Astrocyte (in vitro differentiated cells and primary cell): ENCODE data around the gene RNF212. TPM values are rescaled to one million over a fixed set of nuclear protein-coding genes. Genes with fewer than 3 reads are reported as not detected.

Experiments
- DNase-seq: peaks from one replicate; pipeline ENCODE4 v3.0.0-alpha.2; 2010; ENCODE audit warnings: low read depth
- FAIRE-seq: peaks from 2 replicates; lab custom pipeline; 2011; peaks lifted over from hg19 to GRCh38; lab: Jason Lieb, UNC
- H2AFZ ChIP-seq: 2 replicates; pipeline ENCODE4 v1.6.0; 2012; ENCODE audit warnings: low read depth, low read length, inconsistent platforms
- H3K27ac ChIP-seq: 2 replicates; pipeline ENCODE4 v1.5.1; 2011; ENCODE audit warnings: low read depth, low read length, inconsistent platforms
- H3K27me3 ChIP-seq: 2 replicates; pipeline ENCODE4 v1.6.0; 2011; ENCODE audit warnings: low read length, inconsistent platforms; ENCODE audit not compliant: insufficient read depth
- H3K36me3 ChIP-seq: 2 replicates; pipeline ENCODE4 v1.5.1; 2011; ENCODE audit warnings: low read length, inconsistent platforms; ENCODE audit not compliant: insufficient read depth
- H3K4me1 ChIP-seq: 2 replicates; pipeline ENCODE4 v1.5.1; 2011; ENCODE audit warnings: low read length, inconsistent platforms; ENCODE audit not compliant: insufficient read depth
- H3K4me2 ChIP-seq: 2 replicates; pipeline ENCODE4 v1.6.0; 2012; ENCODE audit warnings: low read length, inconsistent platforms
- H3K4me3 ChIP-seq: 2 replicates; pipeline ENCODE4 v1.5.1; 2011; ENCODE audit warnings: low read depth, mild to moderate bottlenecking, low read length, inconsistent platforms; ENCODE audit not compliant: insufficient read depth
- H3K79me2 ChIP-seq: 2 replicates; pipeline ENCODE4 v1.6.0; 2012; ENCODE audit warnings: mild to moderate bottlenecking, low read length, inconsistent platforms; ENCODE audit not compliant: insufficient read depth
- H3K9ac ChIP-seq: 2 replicates; pipeline ENCODE4 v1.6.0; 2012; ENCODE audit warnings: mild to moderate bottlenecking, low read length, inconsistent platforms
- H3K9me3 ChIP-seq: 2 replicates; pipeline ENCODE4 v1.5.1; 2012; ENCODE audit warnings: low read depth, mild to moderate bottlenecking, low read length, inconsistent platforms; ENCODE audit not compliant: insufficient read depth
- H4K20me1 ChIP-seq: 2 replicates; pipeline ENCODE4 v1.6.0; 2012; ENCODE audit warnings: low read length, inconsistent platforms; ENCODE audit not compliant: insufficient read depth
- H3K27ac Mint-ChIP-seq: one replicate; pipeline ENCODE4 v1.8.0; 2021; ENCODE audit warnings: mild to moderate bottlenecking, mixed read lengths; ENCODE audit not compliant: unreplicated experiment
- H3K27me3 Mint-ChIP-seq: one replicate; pipeline ENCODE4 v1.8.0; 2021; ENCODE audit warnings: low read depth, mixed read lengths; ENCODE audit not compliant: unreplicated experiment
- H3K36me3 Mint-ChIP-seq: one replicate; pipeline ENCODE4 v1.8.0; 2021; ENCODE audit warnings: low read depth, mixed read lengths; ENCODE audit not compliant: unreplicated experiment
- H3K4me1 Mint-ChIP-seq: one replicate; pipeline ENCODE4 v1.8.0; 2021; ENCODE audit warnings: low read depth, mixed read lengths; ENCODE audit not compliant: unreplicated experiment
- H3K4me3 Mint-ChIP-seq: one replicate; pipeline ENCODE4 v1.8.0; 2021; ENCODE audit warnings: mild to moderate bottlenecking, moderate library complexity, mixed read lengths; ENCODE audit not compliant: unreplicated experiment
- H3K9me3 Mint-ChIP-seq: one replicate; pipeline ENCODE4 v1.8.0; 2021; ENCODE audit warnings: mild to moderate bottlenecking, mixed read lengths; ENCODE audit not compliant: unreplicated experiment
- EZH2 ChIP-seq: IDR thresholded peaks from 2 replicates; pipeline ENCODE4 v1.6.1; 2012; ENCODE audit warnings: mild to moderate bottlenecking, low read length, inconsistent platforms; ENCODE audit not compliant: insufficient read depth
- total RNA-seq: library from RNA; stranded (reverse); gene quantifications from 2 replicates; pipeline ENCODE4 v1.2.1, GENCODE V29; 2021
- TF ChIP-seq, protein P1 (sequence below): IDR thresholded peaks from 2 replicates; pipeline ENCODE4 v1.5.1; 2011; ENCODE audit warnings: low read depth, mild to moderate bottlenecking, inconsistent platforms, low read length, moderate library complexity; ENCODE audit not compliant: insufficient read depth

RNF212 gene
- total RNA-seq, 1 donor from 2014 or later: 2.2 TPM

- no peaks in the 10 kb centered on the region for H3K36me3 ChIP-seq
- no peaks in the 10 kb centered on the region for H3K9me3 ChIP-seq
- DNase-seq: no peak
- Mint-ChIP-seq H3K4me1 (peaks cover 5% of the 10 kb centered on the region), H3K9me3 (no peaks in the 10 kb centered on the region), H3K27me3 (no peaks in the 10 kb centered on the region), H3K27ac (no peak overlapping the region), H3K36me3 (no peaks in the 10 kb centered on the region), H3K4me3 (no peak overlapping the region)
- no peak overlapping the region for H3K4me2 ChIP-seq
- H2AFZ ChIP-seq: no peak overlapping the region
- H4K20me1 ChIP-seq: no peaks in the 10 kb centered on the region
- TF ChIP-seq, protein P1, sequence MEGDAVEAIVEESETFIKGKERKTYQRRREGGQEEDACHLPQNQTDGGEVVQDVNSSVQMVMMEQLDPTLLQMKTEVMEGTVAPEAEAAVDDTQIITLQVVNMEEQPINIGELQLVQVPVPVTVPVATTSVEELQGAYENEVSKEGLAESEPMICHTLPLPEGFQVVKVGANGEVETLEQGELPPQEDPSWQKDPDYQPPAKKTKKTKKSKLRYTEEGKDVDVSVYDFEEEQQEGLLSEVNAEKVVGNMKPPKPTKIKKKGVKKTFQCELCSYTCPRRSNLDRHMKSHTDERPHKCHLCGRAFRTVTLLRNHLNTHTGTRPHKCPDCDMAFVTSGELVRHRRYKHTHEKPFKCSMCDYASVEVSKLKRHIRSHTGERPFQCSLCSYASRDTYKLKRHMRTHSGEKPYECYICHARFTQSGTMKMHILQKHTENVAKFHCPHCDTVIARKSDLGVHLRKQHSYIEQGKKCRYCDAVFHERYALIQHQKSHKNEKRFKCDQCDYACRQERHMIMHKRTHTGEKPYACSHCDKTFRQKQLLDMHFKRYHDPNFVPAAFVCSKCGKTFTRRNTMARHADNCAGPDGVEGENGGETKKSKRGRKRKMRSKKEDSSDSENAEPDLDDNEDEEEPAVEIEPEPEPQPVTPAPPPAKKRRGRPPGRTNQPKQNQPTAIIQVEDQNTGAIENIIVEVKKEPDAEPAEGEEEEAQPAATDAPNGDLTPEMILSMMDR: no peak
- no peak for TF ChIP-seq EZH2
- H3K9ac ChIP-seq: no peak overlapping the region
- H3K4me1 ChIP-seq: peaks cover 45% of the 10 kb centered on the region
- H3K79me2 ChIP-seq: no peaks in the 10 kb centered on the region
- no peak for FAIRE-seq
- no peaks in the 10 kb centered on the region for H3K27me3 ChIP-seq
- no peak overlapping the region for H3K27ac ChIP-seq
- H3K4me3 ChIP-seq: no peak overlapping the region
These were observed 76.2 kb downstream of the RNF212 start for GRCh38 chr4:1036976-1037810.

- H3K27me3 ChIP-seq: no peaks in the 10 kb centered on the region
- FAIRE-seq (no peak), DNase-seq (no peak)
- no peak overlapping the region for H3K9ac ChIP-seq
- Mint-ChIP-seq H3K27me3 (no peaks in the 10 kb centered on the region), H3K27ac (no peak overlapping the region), H3K36me3 (no peaks in the 10 kb centered on the region), H3K4me3 (no peak overlapping the region), H3K4me1 (peaks cover 2% of the 10 kb centered on the region), H3K9me3 (no peaks in the 10 kb centered on the region)
- H3K36me3 ChIP-seq: no peaks in the 10 kb centered on the region
- no peaks in the 10 kb centered on the region for H3K9me3 ChIP-seq
- H4K20me1 ChIP-seq: no peaks in the 10 kb centered on the region
- no peak overlapping the region for H2AFZ ChIP-seq
- no peak overlapping the region for H3K27ac ChIP-seq
- H3K4me3 ChIP-seq: no peak overlapping the region
- TF ChIP-seq, protein P1: no peak
- no peak for TF ChIP-seq EZH2
- no peaks in the 10 kb centered on the region for H3K79me2 ChIP-seq
- no peak overlapping the region for H3K4me2 ChIP-seq
- H3K4me1 ChIP-seq: peaks cover 34% of the 10 kb centered on the region
These were observed 77.3 kb downstream of the RNF212 start for GRCh38 chr4:1036095-1036494.

- no peaks in the 10 kb centered on the region for H3K9me3 ChIP-seq
- peak overlapping the region; percentile 19 for H3K4me2 ChIP-seq
- H3K27me3 ChIP-seq: no peaks in the 10 kb centered on the region
- no peaks in the 10 kb centered on the region for H3K36me3 ChIP-seq
- Mint-ChIP-seq H3K4me3 (no peak overlapping the region), H3K36me3 (no peaks in the 10 kb centered on the region), H3K27ac (no peak overlapping the region), H3K4me1 (peaks cover 2% of the 10 kb centered on the region), H3K27me3 (no peaks in the 10 kb centered on the region), H3K9me3 (no peaks in the 10 kb centered on the region)
- H3K4me3 ChIP-seq: no peak overlapping the region
- H4K20me1 ChIP-seq: no peaks in the 10 kb centered on the region
- FAIRE-seq (no peak), DNase-seq (no peak)
- no peak overlapping the region for H3K9ac ChIP-seq
- no peaks in the 10 kb centered on the region for H3K79me2 ChIP-seq
- no peak for TF ChIP-seq EZH2
- TF ChIP-seq, protein P1: no peak
- no peak overlapping the region for H3K27ac ChIP-seq
- peaks cover 28% of the 10 kb centered on the region for H3K4me1 ChIP-seq
- H2AFZ ChIP-seq: peak overlapping the region; percentile 52
These were observed 77.9 kb downstream of the RNF212 start for GRCh38 chr4:1035510-1035909.
